CD4-positive, alpha-beta T cell treated with Interleukin-10 for 1 hour (primary cell): ENCODE measurements around the gene EID2B.

ENCODE experiments used
- DNase-seq: peaks from one replicate; pipeline ENCODE4 v3.0.0-alpha.2; 2020

EID2B gene

DNA sequence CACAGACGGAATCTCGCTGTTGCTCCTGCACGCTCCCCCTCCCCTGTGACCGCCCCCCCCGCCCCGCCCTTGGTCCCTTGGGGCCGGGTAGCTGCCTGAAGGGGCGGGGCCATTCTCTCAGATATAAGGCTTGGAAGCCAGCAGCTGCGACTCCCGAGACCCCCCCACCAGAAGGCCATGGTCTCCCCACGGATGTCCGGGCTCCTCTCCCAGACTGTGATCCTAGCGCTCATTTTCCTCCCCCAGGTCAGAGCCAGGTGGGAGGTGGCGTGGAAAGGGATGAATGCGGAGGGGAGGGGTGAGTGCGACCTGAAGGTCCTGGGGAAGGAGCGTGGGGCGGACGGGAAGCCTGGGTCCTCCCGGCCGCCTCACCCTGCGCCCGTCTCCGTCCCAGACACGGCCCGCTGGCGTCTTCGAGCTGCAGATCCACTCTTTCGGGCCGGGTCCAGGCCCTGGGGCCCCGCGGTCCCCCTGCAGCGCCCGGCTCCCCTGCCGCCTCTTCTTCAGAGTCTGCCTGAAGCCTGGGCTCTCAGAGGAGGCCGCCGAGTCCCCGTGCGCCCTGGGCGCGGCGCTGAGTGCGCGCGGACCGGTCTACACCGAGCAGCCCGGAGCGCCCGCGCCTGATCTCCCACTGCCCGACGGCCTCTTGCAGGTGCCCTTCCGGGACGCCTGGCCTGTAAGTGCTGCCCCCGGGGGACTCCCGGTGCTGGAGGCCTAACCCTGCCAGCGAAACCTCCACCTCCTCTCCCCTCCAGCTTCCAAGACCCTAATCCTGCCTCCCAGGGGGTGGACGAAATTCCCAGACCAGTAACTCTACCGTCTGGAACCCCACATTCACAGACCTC lies 33.6 kb downstream of the EID2B start, which contains the start of gene DLL3:
Gene DLL3, plus strand, starts transcription at position 150 of the 845 bp plus-strand sequence. Its CDS starts 28 bp downstream, at position 178.
- DNase-seq, result no peak

DNA sequence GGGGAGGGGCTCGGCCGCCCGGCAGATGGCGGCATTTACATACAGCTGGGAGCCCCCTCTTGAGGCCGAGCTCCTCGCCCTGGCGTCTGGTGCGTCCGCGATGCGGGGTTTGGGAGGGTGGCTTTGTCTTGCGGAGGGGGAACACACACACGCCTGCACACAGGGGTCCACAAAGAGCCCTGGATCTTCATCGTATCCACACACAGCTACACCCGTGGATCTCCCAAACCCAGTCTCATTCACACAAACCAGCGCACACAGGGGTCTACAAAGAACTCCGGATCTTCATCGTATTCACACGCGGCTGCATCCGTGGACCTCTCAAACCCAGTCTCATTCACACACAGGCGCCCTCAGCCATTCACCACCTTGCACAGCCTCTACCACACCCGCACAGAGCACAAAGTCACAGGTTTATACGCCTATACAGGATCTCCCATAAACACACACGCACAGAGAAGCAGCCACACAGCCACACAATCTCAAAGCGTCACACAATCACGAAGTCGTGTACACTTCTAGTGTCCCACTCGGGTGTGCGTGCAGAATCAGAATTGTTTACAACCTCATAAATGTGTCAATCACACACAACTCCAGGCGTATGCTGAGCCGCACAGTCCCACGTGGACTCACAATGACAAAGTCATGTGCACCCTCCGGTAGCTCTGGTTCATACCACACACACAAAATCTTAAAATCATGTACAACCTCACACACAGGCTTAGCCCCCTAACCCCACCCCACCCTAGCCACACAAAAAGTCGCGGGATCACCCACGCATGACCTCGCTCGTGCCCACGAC lies 34.5 kb downstream of the EID2B start:
- no peak for DNase-seq

- DNase-seq, result no peak
Measured at GRCh38 chr19:39497701-39497995, 35.0 kb downstream of the EID2B start.

- no peak for DNase-seq
Measured at GRCh38 chr19:39496063-39496462, 36.6 kb downstream of the EID2B start.

GRCh38 chr19:39494661-39495060 lies 38.0 kb downstream of the EID2B start:
- DNase-seq, result no peak

DNA sequence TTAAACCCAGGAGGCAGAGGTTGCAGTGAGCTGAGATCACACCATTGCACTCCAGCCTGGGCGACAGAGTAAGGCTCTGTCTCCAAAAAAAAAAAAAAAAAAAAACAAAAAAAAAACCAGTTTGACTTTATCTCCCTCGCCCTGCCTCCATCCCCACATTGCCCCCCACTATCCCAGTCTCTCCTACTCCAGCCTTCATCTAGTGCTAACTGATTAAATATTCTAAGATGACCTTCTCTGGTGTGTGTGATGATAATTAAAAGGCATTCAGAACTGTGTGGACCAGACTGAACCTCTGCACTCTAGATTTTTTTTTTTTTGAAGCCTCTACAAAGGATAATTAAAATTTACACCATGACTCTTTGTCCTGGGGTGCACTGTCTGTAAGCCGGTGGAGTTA lies 39.9 kb downstream of the EID2B start:
- DNase-seq, result no peak

GRCh38 chr19:39492225-39492624 lies 40.4 kb downstream of the EID2B start:
- DNase-seq, result no peak

DNA sequence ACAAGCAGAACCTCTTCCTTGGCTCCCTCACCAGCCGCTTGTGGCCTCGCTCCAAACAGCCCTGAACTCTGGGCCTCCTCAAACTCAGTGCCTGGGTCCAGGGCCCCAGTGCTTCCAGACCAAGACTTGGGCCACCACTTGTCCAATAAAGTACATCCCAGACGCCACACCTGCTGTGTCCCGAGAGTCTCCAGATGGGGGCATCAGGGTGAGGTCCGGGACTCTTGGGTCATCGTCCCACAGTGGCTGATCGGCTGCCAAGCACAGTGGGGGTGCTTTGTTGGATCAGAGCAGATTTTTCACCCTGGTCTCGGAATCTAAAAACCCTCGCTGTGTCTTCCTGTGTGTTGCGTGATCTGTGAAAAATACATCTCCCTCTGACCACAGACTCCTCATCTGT lies 42.9 kb downstream of the EID2B start:
- no peak for DNase-seq

GRCh38 chr19:39483141-39483540 lies 49.5 kb downstream of the EID2B start:
- DNase-seq, result no peak

- no peak for DNase-seq
Measured at GRCh38 chr19:39481676-39482075, 51.0 kb downstream of the EID2B start.

GRCh38 chr19:39481229-39481545 lies 51.5 kb downstream of the EID2B start:
- DNase-seq, result no peak
